ACHN (cell line): ENCODE results near the gene COX19.
"Not testable (repeated sequence)": the region's sequence is repeated elsewhere in the genome, so short reads cannot be mapped to it uniquely, and the experiment has no call there.

Source experiments
- DNase-seq: peaks from one replicate; pipeline ENCODE4 v3.0.0-alpha.2; 2015
- in situ Hi-C: cut with HindIII; loops from 2 replicates; pipeline ENCODE4 v1.10.0; 2017; ENCODE audit warnings: low sequenced_read_pairs, low pct_ligation_motif_present, low pct_unique_long_range_greater_than_20kb

COX19 gene

GRCh38 chr7:1012004-1012715 lies 36.8 kb upstream of the COX19 start:
- no peak for DNase-seq
- in situ Hi-C loops = no loop called here

- no peak for DNase-seq
- in situ Hi-C loops = no loop called here
These were observed 36.1 kb upstream of the COX19 start for GRCh38 chr7:1011297-1012003.

GRCh38 chr7:1010226-1010625 lies 34.9 kb upstream of the COX19 start:
- in situ Hi-C loops = no loop called here
- DNase-seq = no peak

- DNase-seq = no peak
- in situ Hi-C loops = no loop called here
These were observed 34.4 kb upstream of the COX19 start for GRCh38 chr7:1009747-1010146.

GRCh38 chr7:1008733-1009363 lies 33.5 kb upstream of the COX19 start:
- in situ Hi-C loops = no loop called here
- no peak for DNase-seq

GRCh38 chr7:1007901-1008300 lies 32.6 kb upstream of the COX19 start:
- DNase-seq = no peak
- in situ Hi-C loops = no loop called here

- in situ Hi-C loops = no loop called here
These were observed 30.0 kb upstream of the COX19 start for GRCh38 chr7:1005303-1005702.

GRCh38 chr7:1004018-1004852 lies 28.9 kb upstream of the COX19 start:
- in situ Hi-C loops = no loop called here
- DNase-seq = no peak

More at GRCh38 chr7:1005303-1005702, 30.0 kb upstream of the COX19 start:
- no peak for DNase-seq

GRCh38 chr7:1002445-1002844 lies 27.1 kb upstream of the COX19 start:
- in situ Hi-C loops, DNase-seq: not testable (repeated sequence)

- in situ Hi-C loops = not testable (repeated sequence)
These were observed 26.7 kb upstream of the COX19 start for GRCh38 chr7:1002026-1002425.

GRCh38 chr7:1001069-1001770 lies 25.9 kb upstream of the COX19 start:
- in situ Hi-C loops, DNase-seq: not testable (repeated sequence)

More at GRCh38 chr7:1002026-1002425, 26.7 kb upstream of the COX19 start:
- DNase-seq = not testable (repeated sequence)

- no peak for DNase-seq
- in situ Hi-C loops = no loop called here
These were observed 24.9 kb upstream of the COX19 start for GRCh38 chr7:999941-1000935.

GRCh38 chr7:999149-999879 lies 24.0 kb upstream of the COX19 start:
- no peak for DNase-seq
- in situ Hi-C loops = no loop called here

GRCh38 chr7:997404-998395 lies 22.4 kb upstream of the COX19 start:
- DNase-seq = no peak
- in situ Hi-C loops = no loop called here

- in situ Hi-C loops = no loop called here
- no peak for DNase-seq
These were observed 20.9 kb upstream of the COX19 start for GRCh38 chr7:996079-996872.
